RWPE2 (cell line): ENCODE measurements around the gene PRSS58.

Experiments
- ATAC-seq: fragments of 200-7000 bp; cut with Tn5 transposase; 3 replicates; pipeline ENCODE4 v1.9.1; 2021; ENCODE audit warnings: low read depth
- DNase-seq: peaks from one replicate; pipeline ENCODE4 v3.0.0-alpha.2; 2020; ENCODE audit warnings: low spot score
- H3K27ac ChIP-seq: fragments of 450-650 bp; 2 replicates; pipeline ENCODE4 v1.5.1; 2017; ENCODE audit warnings: mild to moderate bottlenecking; ENCODE audit not compliant: poor library complexity, severe bottlenecking
- H3K27me3 ChIP-seq: fragments of 250-450 bp; sonication (Bioruptor Pico); 2 replicates; pipeline ENCODE4 v1.5.1; 2021; ENCODE audit warnings: mild to moderate bottlenecking, moderate library complexity; ENCODE audit not compliant: insufficient read depth, poor library complexity, severe bottlenecking
- H3K36me3 ChIP-seq: fragments of 250-450 bp; sonication (Bioruptor Pico); 2 replicates; pipeline ENCODE4 v1.5.1; 2020; ENCODE audit warnings: low read depth, mild to moderate bottlenecking, moderate library complexity
- H3K4me1 ChIP-seq: fragments of 250-450 bp; sonication (Bioruptor Pico); 2 replicates; pipeline ENCODE4 v1.5.1; 2021; ENCODE audit warnings: mild to moderate bottlenecking, moderate library complexity; ENCODE audit not compliant: insufficient read depth, poor library complexity, severe bottlenecking
- H3K4me3 ChIP-seq: fragments of 250-450 bp; sonication (Bioruptor Pico); 2 replicates; pipeline ENCODE4 v1.5.1; 2021; ENCODE audit warnings: mild to moderate bottlenecking, moderate library complexity; ENCODE audit not compliant: severe bottlenecking
- H3K9me3 ChIP-seq: fragments of 250-450 bp; sonication (Bioruptor Pico); 2 replicates; pipeline ENCODE4 v1.5.1; 2021; ENCODE audit warnings: mild to moderate bottlenecking, moderate library complexity; ENCODE audit not compliant: severe bottlenecking
- CTCF ChIP-seq: fragments of 450-650 bp; IDR thresholded peaks from one replicate; pipeline ENCODE4 v1.5.1; 2017; ENCODE audit warnings: mild to moderate bottlenecking, moderate library complexity; ENCODE audit not compliant: poor library complexity, severe bottlenecking

The PRSS58 gene

DNA sequence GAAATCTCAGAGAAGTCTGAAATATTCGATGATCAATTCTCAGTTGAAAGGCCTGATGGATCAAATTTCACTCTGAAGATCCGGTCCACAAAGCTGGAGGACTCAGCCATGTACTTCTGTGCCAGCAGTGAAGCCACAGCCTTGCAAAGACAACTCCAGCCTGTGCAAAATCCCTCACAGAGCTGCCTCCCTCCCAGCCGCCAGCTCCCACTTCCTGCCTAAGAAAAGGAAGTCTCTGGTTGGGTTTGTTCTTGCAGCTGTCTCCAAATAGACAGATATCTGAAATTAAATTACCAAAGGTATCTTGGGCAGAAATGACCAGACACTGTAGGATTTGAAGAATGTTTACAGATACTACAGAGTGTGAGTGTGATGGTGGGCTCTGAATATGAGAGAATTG lies 43.4 kb upstream of the PRSS58 start:
- no peaks in the 10 kb centered on the region for H3K4me1 ChIP-seq
- TF ChIP-seq CTCF = no peak
- no peak overlapping the region for H3K27ac ChIP-seq
- no peaks in the 10 kb centered on the region for H3K36me3 ChIP-seq
- H3K9me3 ChIP-seq = no peaks in the 10 kb centered on the region
- no peak for ATAC-seq
- H3K4me3 ChIP-seq = no peak overlapping the region
- no peak for DNase-seq
- no peaks in the 10 kb centered on the region for H3K27me3 ChIP-seq

- Histone ChIP-seq H3K27me3 (no peaks in the 10 kb centered on the region), H3K36me3 (no peaks in the 10 kb centered on the region), H3K4me1 (no peaks in the 10 kb centered on the region), H3K27ac (no peak overlapping the region), H3K4me3 (no peak overlapping the region), H3K9me3 (no peaks in the 10 kb centered on the region)
- DNase-seq (no peak), ATAC-seq (no peak)
- TF ChIP-seq CTCF = no peak
These were observed 42.8 kb upstream of the PRSS58 start for GRCh38 chr7:142300689-142301088.

DNA sequence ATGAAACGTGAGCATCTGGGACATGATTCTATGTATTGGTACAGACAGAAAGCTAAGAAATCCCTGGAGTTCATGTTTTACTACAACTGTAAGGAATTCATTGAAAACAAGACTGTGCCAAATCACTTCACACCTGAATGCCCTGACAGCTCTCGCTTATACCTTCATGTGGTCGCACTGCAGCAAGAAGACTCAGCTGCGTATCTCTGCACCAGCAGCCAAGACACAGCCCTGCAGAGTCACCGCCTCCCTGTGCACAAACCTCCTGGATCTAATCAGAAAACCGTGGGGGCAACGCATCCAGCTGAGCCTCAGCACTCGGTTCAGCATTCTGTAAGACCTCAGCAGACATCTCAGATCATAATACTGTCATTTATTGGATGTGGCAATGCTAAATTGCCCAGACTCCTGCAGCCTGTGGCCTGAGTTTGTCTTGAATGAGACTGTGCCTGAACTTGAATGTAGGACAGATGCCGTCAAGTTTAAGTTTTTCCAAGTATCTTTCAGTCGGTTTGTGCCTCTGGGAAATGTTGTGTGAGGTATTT lies 41.5 kb upstream of the PRSS58 start:
- no peak for TF ChIP-seq CTCF
- no peak overlapping the region for H3K4me3 ChIP-seq
- no peaks in the 10 kb centered on the region for H3K4me1 ChIP-seq
- no peak for ATAC-seq
- no peak overlapping the region for H3K27ac ChIP-seq
- H3K27me3 ChIP-seq = no peaks in the 10 kb centered on the region
- no peaks in the 10 kb centered on the region for H3K36me3 ChIP-seq
- DNase-seq = no peak
- H3K9me3 ChIP-seq = no peaks in the 10 kb centered on the region

DNA sequence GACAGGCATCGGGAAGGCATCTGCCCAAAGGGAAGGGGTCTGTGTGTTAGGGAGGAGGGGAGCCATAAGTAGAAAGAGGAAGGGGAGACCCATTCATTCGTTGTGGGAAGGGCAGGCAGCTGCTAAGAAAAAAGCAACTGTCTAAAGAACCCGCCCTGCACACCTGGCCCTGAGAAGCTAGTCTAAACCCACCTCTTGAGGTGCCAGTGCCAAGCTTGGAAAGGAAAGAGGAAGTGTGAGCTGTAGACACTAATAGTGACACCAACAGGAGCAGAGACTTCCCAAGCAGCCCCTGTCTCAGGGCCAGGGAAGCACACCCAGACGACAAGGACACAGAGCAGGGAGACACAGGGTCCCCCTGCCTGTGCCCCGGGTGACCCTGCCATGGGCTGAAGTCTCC lies 40.8 kb upstream of the PRSS58 start:
- no peaks in the 10 kb centered on the region for H3K36me3 ChIP-seq
- H3K9me3 ChIP-seq = no peaks in the 10 kb centered on the region
- TF ChIP-seq CTCF = no peak
- H3K4me3 ChIP-seq = no peak overlapping the region
- no peak overlapping the region for H3K27ac ChIP-seq
- DNase-seq (no peak), ATAC-seq (no peak)
- H3K27me3 ChIP-seq = no peaks in the 10 kb centered on the region
- no peaks in the 10 kb centered on the region for H3K4me1 ChIP-seq

DNA sequence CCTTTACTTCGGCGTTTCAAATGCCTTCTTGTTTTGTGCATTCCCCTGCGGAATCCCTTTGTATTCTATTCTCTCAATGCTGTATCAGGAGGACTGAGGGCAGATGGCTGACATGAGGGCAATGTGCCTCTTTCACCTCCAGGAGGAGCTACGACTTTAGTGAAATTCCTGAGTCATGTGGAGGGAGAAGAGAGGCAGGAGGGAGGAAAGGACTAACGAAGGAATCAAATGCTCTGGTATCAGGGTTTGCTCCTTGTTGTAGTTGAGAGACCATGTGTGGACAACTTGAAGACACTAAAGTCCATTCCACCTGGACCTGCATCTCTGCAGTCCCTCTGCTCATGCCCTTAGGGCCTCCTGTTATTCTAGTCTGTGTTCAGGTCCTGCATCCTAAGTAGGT lies 40.2 kb upstream of the PRSS58 start:
- Histone ChIP-seq H3K36me3 (no peaks in the 10 kb centered on the region), H3K9me3 (no peaks in the 10 kb centered on the region), H3K4me1 (no peaks in the 10 kb centered on the region), H3K27me3 (no peaks in the 10 kb centered on the region), H3K4me3 (no peak overlapping the region), H3K27ac (no peak overlapping the region)
- DNase-seq (no peak), ATAC-seq (peak; percentile 23; the same call in 2 of the 3 replicates)
- no peak for TF ChIP-seq CTCF
